OCI-LY7 (cell line): Measurements from ENCODE around the gene PEX10. TPM values are rescaled to one million over a fixed set of nuclear protein-coding genes. Genes with fewer than 3 reads are reported as not detected.

Experiments used
- BruUV-seq: library from RNA; stranded (reverse); fragments of 400-500 nt; replicated peaks from 2 replicates; lab custom pipeline; 2021; lab: Mats Ljungman, UMichigan
- CTCF ChIA-PET: fragments of 300-600 bp; sonication (Branson Sonifier 250); formaldehyde crosslinking; loops from one replicate; lab custom pipeline; 2022; ENCODE audit warnings: antibody characterized with exemption; ENCODE audit not compliant: unreplicated experiment; lab: Charles Lee
- POLR2A ChIA-PET: fragments of 300-600 bp; sonication (Branson Sonifier 250); formaldehyde crosslinking; loops from one replicate; lab custom pipeline; 2022; ENCODE audit warnings: antibody characterized with exemption; lab: Charles Lee
- DNase-seq: peaks from one replicate; pipeline ENCODE4 v3.0.0-alpha.2; 2015; ENCODE audit warnings: low spot score
- H2AFZ ChIP-seq: fragments of 200-600 bp; sonication (generic), shearing (Covaris generic); 2 replicates; pipeline ENCODE4 v1.6.1; 2014; ENCODE audit warnings: mild to moderate bottlenecking, antibody characterized with exemption, low read length, moderate library complexity
- H3K27ac ChIP-seq: fragments of 200-600 bp; sonication (generic); 2 replicates; pipeline ENCODE4 v1.5.1; 2014; ENCODE audit warnings: mixed run types, low read depth, mild to moderate bottlenecking, moderate library complexity, low read length, inconsistent platforms; ENCODE audit not compliant: poor library complexity, severe bottlenecking
- H3K36me3 ChIP-seq: fragments of 200-600 bp; sonication (generic); 2 replicates; pipeline ENCODE4 v1.6.1; 2014; ENCODE audit warnings: mild to moderate bottlenecking, antibody characterized with exemption, low read length, moderate library complexity, mixed read lengths; ENCODE audit not compliant: insufficient read depth
- H3K4me1 ChIP-seq: fragments of 200-600 bp; sonication (generic); 2 replicates; pipeline ENCODE4 v1.5.1; 2014; ENCODE audit warnings: mild to moderate bottlenecking, low read length; ENCODE audit not compliant: insufficient read depth, poor library complexity, severe bottlenecking
- H3K4me2 ChIP-seq: fragments of 200-600 bp; sonication (generic); 2 replicates; pipeline ENCODE4 v1.6.1; 2014; ENCODE audit warnings: mild to moderate bottlenecking, low read length
- H3K4me3 ChIP-seq: fragments of 200-600 bp; sonication (generic); 2 replicates; pipeline ENCODE4 v1.5.1; 2014; ENCODE audit warnings: mild to moderate bottlenecking, low read depth, low read length; ENCODE audit not compliant: poor library complexity, severe bottlenecking
- H3K79me2 ChIP-seq: fragments of 200-600 bp; sonication (generic); 2 replicates; pipeline ENCODE4 v1.6.1; 2016; ENCODE audit warnings: low read depth, mild to moderate bottlenecking, low read length, moderate library complexity, mixed read lengths; ENCODE audit not compliant: insufficient read depth
- H3K9me2 ChIP-seq: fragments of 200-600 bp; sonication (generic); 2 replicates; pipeline ENCODE4 v1.6.1; 2016; ENCODE audit warnings: mild to moderate bottlenecking, low read length, mixed read lengths; ENCODE audit not compliant: insufficient read depth
- H3K9me3 ChIP-seq: fragments of 200-600 bp; sonication (generic); 2 replicates; pipeline ENCODE4 v1.6.1; 2014; ENCODE audit warnings: mild to moderate bottlenecking, mixed run types, low read length, mixed read lengths
- H4K20me1 ChIP-seq: fragments of 200-600 bp; sonication (generic); 2 replicates; pipeline ENCODE4 v1.6.1; 2014; ENCODE audit warnings: mild to moderate bottlenecking, antibody characterized with exemption, low read length, moderate library complexity, mixed read lengths; ENCODE audit not compliant: insufficient read depth
- CTCF ChIP-seq: fragments of 200-600 bp; sonication (generic); conservative IDR thresholded peaks from 2 replicates; pipeline ENCODE4 v1.5.1; 2014; ENCODE audit warnings: mild to moderate bottlenecking, antibody characterized with exemption, low read length, moderate library complexity, mixed read lengths
- EZH2phosphoT487 ChIP-seq: fragments of 200-600 bp; sonication (generic); IDR thresholded peaks from 2 replicates; pipeline ENCODE4 v1.6.1; 2018; ENCODE audit warnings: low read depth, borderline replicate concordance, mild to moderate bottlenecking, mixed run types, antibody characterized with exemption, low read length, moderate library complexity, mixed read lengths
- intact Hi-C: fragments of 100-400 bp; cut with micrococcal nuclease; formaldehyde crosslinking; loops from one replicate; pipeline ENCODE4 v1.10.0; 2022; ENCODE audit not compliant: unreplicated experiment
- total RNA-seq, 2 experiments: library from RNA; depleted of rRNA in 1 of 2; stranded (reverse); fragments of >200 nt in 1 of 2; shearing (Covaris generic) in 1 of 2; gene quantifications; 2 replicates each; pipeline ENCODE4 v1.2.3, GENCODE V29; 2014 to 2022

The PEX10 gene
- total RNA-seq, 2 experiments from 2014 or later = 23.3 to 24.5 TPM

- Histone ChIP-seq H3K79me2 (peaks cover 38% of the 10 kb centered on the region), H3K4me2 (peak overlapping the region; percentile 96)
- CTCF ChIA-PET = no interaction called here
Measured at GRCh38 chr1:2393471-2393877, 18.9 kb downstream of the PEX10 start.

GRCh38 chr1:2392686-2393085 is 19.7 kb downstream of the PEX10 start:
- no TSS peak for BruUV-seq
- ChIA-PET CTCF (no interaction called here), POLR2A (no interaction called here)
- H3K27ac ChIP-seq = peak overlapping the region; percentile 42
- H4K20me1 ChIP-seq = peaks cover 5% of the 10 kb centered on the region; the same call in 1 of the 2 replicates
- DNase-seq = no peak
- TF ChIP-seq EZH2phosphoT487 (no peak), CTCF (no peak)
- no peaks in the 10 kb centered on the region for H3K9me3 ChIP-seq
- H3K36me3 ChIP-seq = peaks cover 49% of the 10 kb centered on the region
- intact Hi-C loops = no loop called here
- H3K9me2 ChIP-seq = no peaks in the 10 kb centered on the region
- H2AFZ ChIP-seq = no peak overlapping the region
- peak overlapping the region; percentile 96 for H3K4me2 ChIP-seq
- peaks cover 38% of the 10 kb centered on the region for H3K79me2 ChIP-seq
- peak overlapping the region; percentile 87 for H3K4me3 ChIP-seq
- peaks cover 50% of the 10 kb centered on the region for H3K4me1 ChIP-seq

More at GRCh38 chr1:2393471-2393877, 18.9 kb downstream of the PEX10 start:
- Histone ChIP-seq H2AFZ (no peak overlapping the region), H3K9me3 (no peaks in the 10 kb centered on the region), H3K36me3 (peaks cover 56% of the 10 kb centered on the region), H3K4me1 (peaks cover 42% of the 10 kb centered on the region), H3K27ac (no peak overlapping the region), H4K20me1 (peaks cover 5% of the 10 kb centered on the region; the same call in 1 of the 2 replicates), H3K4me3 (peak overlapping the region; percentile 87), H3K9me2 (no peaks in the 10 kb centered on the region)
- intact Hi-C loops = no loop called here
- no peak for DNase-seq
- POLR2A ChIA-PET = no interaction called here
- BruUV-seq = no TSS peak
- TF ChIP-seq CTCF (no peak), EZH2phosphoT487 (no peak)

- peak overlapping the region; percentile 96 for H3K4me2 ChIP-seq
- H3K4me1 ChIP-seq = peaks cover 53% of the 10 kb centered on the region
- no TSS peak for BruUV-seq
- H4K20me1 ChIP-seq = peaks cover 5% of the 10 kb centered on the region; the same call in 1 of the 2 replicates
- peaks cover 38% of the 10 kb centered on the region for H3K79me2 ChIP-seq
- H3K27ac ChIP-seq = peak overlapping the region; percentile 42
- peak overlapping the region; percentile 87 for H3K4me3 ChIP-seq
- no peaks in the 10 kb centered on the region for H3K9me3 ChIP-seq
- H3K36me3 ChIP-seq = peaks cover 42% of the 10 kb centered on the region
- no peak overlapping the region for H2AFZ ChIP-seq
- ChIA-PET POLR2A (no interaction called here), CTCF (no interaction called here)
- TF ChIP-seq EZH2phosphoT487 (no peak), CTCF (no peak)
- peak; percentile 22 for DNase-seq
- no peaks in the 10 kb centered on the region for H3K9me2 ChIP-seq
- intact Hi-C loops = loop anchor here (1.0 kb wide), 2 partner anchors 20 to 156 kb away; partner anchors contain the start of gene PEX10
Measured at GRCh38 chr1:2391931-2392509, 20.3 kb downstream of the PEX10 start.
